ENCODE measurements around the gene NAGPA. TPM values are rescaled to one million over a fixed set of nuclear protein-coding genes. Genes with fewer than 3 reads are reported as not detected.

Gene NAGPA
- total and polyA plus RNA-seq, 2 of the 8 experiments (the other 6 are each of a cell fraction or from before 2014, with no cell fraction given), result 10.1 to 13.2 TPM

DNA sequence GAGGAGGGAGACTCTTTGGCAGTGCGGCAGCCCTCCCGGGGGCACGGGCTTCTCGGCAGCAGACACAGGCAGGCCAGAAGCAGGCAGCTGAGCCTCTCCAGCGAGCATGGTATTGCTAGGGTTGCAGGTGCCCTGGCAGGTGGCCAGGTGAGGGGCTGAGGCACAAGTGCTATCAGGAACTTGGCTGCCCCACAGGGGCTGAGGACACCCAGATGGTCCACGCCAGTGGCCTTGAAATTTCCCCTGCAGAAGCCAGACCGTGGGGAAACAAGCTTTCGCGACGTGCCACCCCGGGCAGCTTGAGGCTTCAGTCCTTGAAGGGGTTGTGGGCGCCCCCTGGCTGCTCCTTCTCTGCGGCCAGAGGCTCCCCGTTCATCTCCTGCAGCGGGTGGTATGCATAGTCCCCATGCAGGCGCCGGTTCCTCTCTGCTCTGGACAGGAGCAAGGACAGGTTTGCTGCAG is 8.5 kb downstream of the NAGPA start:
- no peak overlapping the region for H2AFZ ChIP-seq (ENCODE audit: low read length)
- no peak overlapping the region for H4K5ac ChIP-seq (ENCODE audit: insufficient read length, low read depth, low read length)
- H2AK5ac ChIP-seq (ENCODE audit: low read depth, low read length), result no peak overlapping the region
- no peaks in the 10 kb centered on the region for H3K27me3 ChIP-seq (replicated peaks in 1 of 4; ENCODE audit: control insufficient read depth in 3 of 4, extremely low read depth in 1 of 4, insufficient read depth in 3 of 4, low read length in 3 of 4)
- no peak overlapping the region for H3K4ac ChIP-seq (replicated peaks; ENCODE audit: insufficient read length, low read depth, low read length)
- no peak overlapping the region for H4K8ac ChIP-seq (ENCODE audit: extremely low read depth, insufficient read depth, low read length)
- no peak overlapping the region for H3K23ac ChIP-seq (ENCODE audit: insufficient read length)
- 41% methylated on average over 17 of the region's 17 CpGs; no CpG with 5 or more reads in 1 of the 2 experiments for WGBS, 2 experiments (ENCODE audit: extremely low coverage in 1 of 2, insufficient coverage in 1 of 2, insufficient read length in 1 of 2, insufficient replicate concordance in 2 of 2, low coverage in 1 of 2, low lambda C conversion rate in 2 of 2, missing lambda C conversion rate in 1 of 2)
- H3K4me2 ChIP-seq (ENCODE audit: insufficient read depth in 1 of 2, low read depth in 2 of 2, low read length in 2 of 2), result no peak overlapping the region
- H3K79me2 ChIP-seq (ENCODE audit: control insufficient read depth in 1 of 2, insufficient read depth in 2 of 2, low read length in 2 of 2), result no peaks in the 10 kb centered on the region
- 0 out of 2 replicates have a peak overlapping the region, but pooled peaks have one; percentile 61 for H2BK20ac ChIP-seq (ENCODE audit: low read length)
- no peaks in the 10 kb centered on the region for H3K79me1 ChIP-seq (ENCODE audit: low read depth, low read length)
- no peak overlapping the region for H3K4me3 ChIP-seq (ENCODE audit: extremely low read depth in 1 of 4, insufficient read depth in 2 of 4, low read depth in 3 of 4, low read length in 4 of 4)
- no peak overlapping the region for H3K9ac ChIP-seq (replicated peaks in 1 of 4; ENCODE audit: extremely low read depth in 1 of 4, low read depth in 3 of 4, low read length in 3 of 4)
- H4K91ac ChIP-seq (replicated peaks; ENCODE audit: insufficient read length, low read length), result no peak overlapping the region
- 0 out of 2 replicates have a peak overlapping the region, but pooled peaks have one; percentile 68 for H2BK12ac ChIP-seq (ENCODE audit: low read depth, low read length)
- no peak overlapping the region for H2BK5ac ChIP-seq (ENCODE audit: low read depth, low read length)
- DNase-seq (ENCODE audit: low read depth in 1 of 2, low spot score in 2 of 2) (peak; percentile 39 to 86), FAIRE-seq (no peak)
- POLR2A ChIA-PET (ENCODE audit: partially characterized antibody), result interaction anchor here (0.6 to 2.2 kb wide), 4 partner anchors 9 to 735 kb away, joined by 4 to 8 read pairs (median 6); partner anchors contain the start of genes NAGPA and SEC14L5
- no peak overlapping the region for H3K14ac ChIP-seq (ENCODE audit: insufficient read length)
- H3K56ac ChIP-seq (replicated peaks; ENCODE audit: insufficient read length, low read depth, low read length), result no peak overlapping the region
- H3K23me2 ChIP-seq (ENCODE audit: low read depth, low read length), result no peaks in the 10 kb centered on the region
- H3K4me1 ChIP-seq (replicated peaks in 1 of 4; ENCODE audit: control insufficient read depth in 3 of 4, insufficient read depth in 4 of 4, low read length in 3 of 4), result peaks cover 0 to 4% (median 1%) of the 10 kb centered on the region in 4 experiments; a peak in 3 of 7 replicates
- H2BK15ac ChIP-seq (ENCODE audit: low read length), result 0 out of 2 replicates have a peak overlapping the region, but pooled peaks have one; percentile 29
- no peaks in the 10 kb centered on the region for H3K9me3 ChIP-seq (ENCODE audit: insufficient read depth in 2 of 2, low read depth in 1 of 2, low read length in 1 of 2)
- no peak overlapping the region for H3K27ac ChIP-seq (ENCODE audit: low read depth, low read length)
- no peak overlapping the region for H2BK120ac ChIP-seq (replicated peaks; ENCODE audit: low read depth, low read length)
- CTCF ChIA-PET (ENCODE audit: partially characterized antibody), result interaction anchor here (0.6 to 3.7 kb wide), 26 partner anchors 9 to 442 kb away, joined by 3 to 30 read pairs (median 4); partner anchors contain the start of genes NAGPA and SEC14L5
- no peaks in the 10 kb centered on the region for H4K20me1 ChIP-seq (replicated peaks in 1 of 2; ENCODE audit: control insufficient read depth in 1 of 2, insufficient read depth in 2 of 2, low read length in 2 of 2)
- H3K36me3 ChIP-seq (ENCODE audit: control insufficient read depth in 2 of 4, insufficient read depth in 4 of 4, low read length in 3 of 4), result no peaks in the 10 kb centered on the region
- H3K18ac ChIP-seq (ENCODE audit: extremely low read depth, low read length), result no peak overlapping the region; the same call in none of the 2 replicates
- TF ChIP-seq TEAD4 (IDR thresholded peaks at IDR 0.05; ENCODE audit: low read depth, low read length) (no peak), CEBPB (IDR thresholded peaks at IDR 0.05; ENCODE audit: low read depth, low read length) (no peak), GABPA (IDR thresholded peaks at IDR 0.05; ENCODE audit: borderline replicate concordance, insufficient read depth, low read length) (0 out of 2 replicates have a peak, but pooled peaks have one; percentile 31), HDAC2 (IDR thresholded peaks at IDR 0.05; ENCODE audit: borderline replicate concordance in 1 of 2, low read depth in 2 of 2, low read length in 2 of 2) (no peak), BCL11A (IDR thresholded peaks at IDR 0.05; ENCODE audit: low read depth in 2 of 2, low read length in 2 of 2) (no peak), POU5F1 (IDR thresholded peaks at IDR 0.05; ENCODE audit: low read depth, low read length) (no peak), SIRT6 (IDR thresholded peaks at IDR 0.05; ENCODE audit: low read length) (no peak), PHF8 (conservative IDR thresholded peaks at IDR 0.05; ENCODE audit: low read depth, low read length) (no peak), MAFK (IDR thresholded peaks at IDR 0.05; ENCODE audit: low read depth, low read length) (no peak), EZH2 (IDR thresholded peaks at IDR 0.05; ENCODE audit: low read depth, low read length, severe bottlenecking) (no peak), KDM4A (IDR thresholded peaks at IDR 0.05; ENCODE audit: low read depth, low read length, severe bottlenecking) (no peak), CTBP2 (IDR thresholded peaks at IDR 0.05; ENCODE audit: borderline replicate concordance, insufficient read depth, insufficient read length, low read length) (no peak), JUN (IDR thresholded peaks at IDR 0.05; ENCODE audit: low read depth, low read length) (no peak)

Data from H1 (cell line).